Bladder microvascular endothelial cell (primary cell): Measurements from ENCODE around the gene LSM12. TPM values are rescaled to one million over a fixed set of nuclear protein-coding genes. Genes with fewer than 3 reads are reported as not detected.

Experiments
- total RNA-seq: library from RNA; depleted of rRNA; stranded (reverse); fragments of >200 nt; gene quantifications from 2 replicates; pipeline ENCODE4 v1.2.3, GENCODE V29; 2014

The LSM12 gene
- total RNA-seq, result 14.4 and 21.1 TPM in 2 replicates

DNA sequence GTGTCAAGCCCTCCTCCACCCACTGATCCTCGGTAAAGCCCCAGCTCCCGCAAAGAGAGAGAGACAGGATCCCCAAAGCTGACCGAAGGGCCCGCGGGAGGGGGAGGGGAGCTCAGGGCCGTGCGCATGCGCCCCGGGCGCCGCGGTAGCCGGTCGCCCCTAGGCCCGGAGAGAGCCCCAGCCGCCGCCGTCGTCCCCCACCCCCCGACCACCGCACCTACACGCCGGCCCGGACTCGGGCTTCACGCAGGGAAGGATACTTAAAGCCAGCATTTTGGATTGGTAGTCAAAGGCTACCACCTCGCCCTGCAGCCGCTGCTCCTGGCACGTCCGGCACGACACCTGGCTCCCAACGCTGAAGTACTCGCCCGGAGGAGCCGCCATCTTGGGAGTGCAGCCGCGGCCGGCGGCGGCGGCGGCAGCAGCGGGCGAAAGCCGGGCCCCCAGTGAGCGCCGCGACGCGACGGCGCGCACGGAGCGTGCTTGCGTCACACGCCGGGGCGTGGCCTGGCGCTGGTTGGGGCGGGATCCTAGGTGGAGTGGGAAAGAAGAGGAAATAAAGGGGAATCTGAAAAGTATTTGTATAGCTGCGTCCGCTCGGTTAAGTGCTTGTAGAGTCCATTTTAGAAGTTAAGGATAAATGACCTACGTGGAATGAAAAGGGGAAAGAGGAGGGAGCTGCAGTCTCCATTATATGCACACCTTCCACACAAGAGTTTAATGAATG is at the start of gene LSM12:
TSS of gene LSM12 (minus strand) at position 468 of the 727 bp plus-strand sequence. CDS start at position 384, 84 bp downstream.

DNA sequence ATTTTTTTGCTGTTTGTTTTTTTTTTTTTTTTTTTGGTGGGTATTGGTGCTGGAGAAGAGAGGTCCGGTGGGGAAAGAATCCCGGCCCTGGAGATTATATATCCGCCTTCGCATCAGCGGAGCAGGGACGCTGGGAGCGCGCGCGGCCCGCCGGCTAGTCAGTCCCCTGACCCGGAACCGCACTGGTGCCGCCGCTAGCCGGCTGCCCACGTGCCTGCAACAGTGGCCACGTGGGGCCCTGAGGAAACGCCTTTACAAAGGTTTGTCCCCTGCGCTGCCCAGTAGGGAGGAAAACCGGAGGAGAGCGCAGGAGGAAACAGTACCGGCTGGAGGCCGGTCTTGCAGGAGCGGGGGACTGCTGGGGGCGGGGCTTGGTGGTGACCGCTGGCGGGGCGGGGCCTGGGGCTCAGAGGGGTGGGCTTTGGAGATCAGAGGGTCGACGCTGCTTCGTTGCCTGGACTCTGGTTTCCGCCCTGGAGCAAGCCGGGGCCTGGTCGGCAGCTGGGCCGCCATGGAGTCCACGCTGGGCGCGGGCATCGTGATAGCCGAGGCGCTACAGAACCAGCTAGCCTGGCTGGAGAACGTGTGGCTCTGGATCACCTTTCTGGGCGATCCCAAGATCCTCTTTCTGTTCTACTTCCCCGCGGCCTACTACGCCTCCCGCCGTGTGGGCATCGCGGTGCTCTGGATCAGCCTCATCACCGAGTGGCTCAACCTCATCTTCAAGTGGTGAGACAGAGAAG is 4.2 kb upstream of the LSM12 start, which contains the start of gene G6PC3:
TSS of gene G6PC3 (plus strand) at position 281 of the 743 bp plus-strand sequence. CDS start at position 512, 231 bp downstream.

DNA sequence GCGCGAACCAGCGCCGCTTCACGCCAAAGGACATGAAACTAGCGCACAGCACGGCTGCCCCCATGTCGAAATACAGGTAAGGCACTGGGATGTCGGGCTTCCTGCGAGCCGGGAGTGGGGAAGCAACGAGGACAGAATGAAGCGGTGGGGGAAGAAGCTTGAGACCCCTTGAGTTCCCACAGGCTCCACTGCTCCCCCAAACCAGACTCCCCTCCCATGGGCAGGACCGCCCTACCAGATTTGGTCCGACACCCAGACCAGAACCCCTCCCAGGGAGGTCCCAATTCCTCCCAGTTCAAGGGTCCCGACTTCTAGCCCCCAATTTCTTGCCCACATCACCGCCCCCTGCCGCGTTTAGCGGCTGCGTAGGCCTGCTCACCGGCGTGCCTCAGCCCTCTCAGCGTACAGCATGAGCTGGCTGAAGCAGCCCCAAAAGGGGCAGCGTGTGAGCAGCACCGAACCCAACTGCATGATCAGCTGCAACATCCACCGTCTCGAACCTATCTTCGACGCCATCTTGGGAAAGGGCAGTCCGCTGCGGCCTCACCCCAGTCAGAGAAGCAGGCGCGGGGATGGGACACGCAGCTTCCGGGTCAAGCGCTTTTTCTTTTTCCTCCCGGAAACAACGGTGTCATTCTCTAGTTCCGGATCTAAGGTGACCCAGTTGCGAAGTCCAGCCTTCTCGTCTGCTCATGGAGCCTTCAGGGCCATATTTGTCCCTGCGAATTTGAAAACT is 51.9 kb downstream of the LSM12 start, which contains the start of gene TMEM101:
TSS of gene TMEM101 (minus strand) at position 527 of the 736 bp plus-strand sequence. CDS start at position 516, 11 bp downstream.

DNA sequence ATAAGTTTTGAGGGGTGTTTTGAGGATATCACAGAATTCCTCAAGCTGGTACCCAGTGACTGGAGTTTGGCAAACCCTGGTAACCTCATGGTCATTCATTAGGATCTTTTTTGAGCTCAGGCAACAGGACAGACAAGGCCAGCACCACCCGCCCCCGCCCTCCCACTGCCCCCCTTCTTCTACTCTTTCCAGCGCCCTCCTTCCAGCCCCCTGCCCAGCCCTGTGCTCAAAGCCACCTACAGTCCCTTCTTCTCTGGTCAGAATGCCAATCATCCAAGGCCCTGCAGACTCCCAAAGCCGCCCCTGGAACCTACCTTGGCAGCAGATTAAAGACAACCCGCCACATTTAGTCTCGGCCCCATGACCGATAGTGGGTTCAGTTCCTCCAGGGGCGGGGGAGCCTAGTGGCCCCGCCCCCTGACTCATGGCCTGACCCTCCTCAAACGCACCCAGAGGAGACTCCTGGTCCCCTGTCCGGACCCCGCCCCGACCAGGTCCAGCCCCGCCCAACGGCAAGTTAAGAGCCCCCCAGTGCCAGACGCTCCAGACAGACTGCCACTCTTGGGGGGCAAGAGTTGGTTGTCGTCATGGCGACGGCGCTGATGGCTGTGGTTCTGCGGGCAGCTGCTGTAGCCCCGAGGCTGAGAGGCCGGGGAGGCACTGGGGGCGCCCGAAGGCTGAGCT is 62.3 kb downstream of the LSM12 start, which contains the start of gene NAGS:
TSS of gene NAGS (plus strand) at position 546 of the 684 bp plus-strand sequence. CDS start at position 588, 42 bp downstream.

Other genes with a start within 250 kb of the LSM12 start
- gene MPP3, start 233.5 kb downstream of the LSM12 start, total RNA-seq, result 3.4 and 6.3 TPM in 2 replicates
- gene CD300LG, start 219.5 kb downstream of the LSM12 start, total RNA-seq, result under 0.01 TPM in 2 replicates
- gene MPP2, start 159.1 kb downstream of the LSM12 start, total RNA-seq, result 0.16 and 1.1 TPM in 2 replicates
- not detected in 2 replicates for gene PPY, start 124.2 kb downstream of the LSM12 start, total RNA-seq
- not detected in 2 replicates for gene PYY, start 112.7 kb downstream of the LSM12 start, total RNA-seq
- 2.0 and 5.3 TPM in 2 replicates for gene NAGS, start 62.0 kb downstream of the LSM12 start, total RNA-seq
- 78.7 and 83.5 TPM in 2 replicates for gene TMEM101, start 51.7 kb downstream of the LSM12 start, total RNA-seq
- 13.1 and 29.1 TPM in 2 replicates for gene G6PC3, start 4.1 kb upstream of the LSM12 start, total RNA-seq
- 45.6 and 50.3 TPM in 2 replicates for gene HDAC5, start 57.0 kb upstream of the LSM12 start, total RNA-seq
- gene HROB, start 75.3 kb upstream of the LSM12 start, total RNA-seq, result 2.6 and 2.8 TPM in 2 replicates
- gene ASB16, start 104.0 kb upstream of the LSM12 start, total RNA-seq, result not detected in 2 replicates
- gene TMUB2, start 120.3 kb upstream of the LSM12 start, total RNA-seq, result 24.3 and 36.6 TPM in 2 replicates
- gene ATXN7L3, start 133.2 kb upstream of the LSM12 start, total RNA-seq, result 31.4 and 43.0 TPM in 2 replicates
- 35.3 and 63.9 TPM in 2 replicates for gene UBTF, start 153.0 kb upstream of the LSM12 start, total RNA-seq
- not detected in 2 replicates for gene SLC4A1, start 201.5 kb upstream of the LSM12 start, total RNA-seq
- 0.25 and 0.32 TPM in 2 replicates for gene RUNDC3A, start 241.9 kb upstream of the LSM12 start, total RNA-seq